BJ (cell line): Measurements from ENCODE around the gene RAP2A. TPM values are rescaled to one million over a fixed set of nuclear protein-coding genes. Genes with fewer than 3 reads are reported as not detected.

Source experiments
- CTCF ChIA-PET: fragments of 350-600 bp; formaldehyde crosslinking; extraction: SDS; loops from one replicate; lab custom pipeline; 2021; ENCODE audit warnings: antibody characterized with exemption, inconsistent platforms; lab: Yijun Ruan, JAX
- POLR2A ChIA-PET: fragments of 300-600 bp; sonication (Branson Sonifier 250); formaldehyde crosslinking; extraction: SDS; loops from one replicate; lab custom pipeline; 2021; ENCODE audit warnings: antibody characterized with exemption; lab: Charles Lee
- DNase-seq: peaks from one replicate; pipeline ENCODE4 v3.0.0-alpha.2; 2011; ENCODE audit warnings: low read depth
- H3K27me3 ChIP-seq: 2 replicates; pipeline ENCODE4 v1.6.0; 2011; ENCODE audit warnings: low read length; ENCODE audit not compliant: control insufficient read depth, insufficient read depth
- H3K36me3 ChIP-seq: 2 replicates; pipeline ENCODE4 v1.5.1; 2011; ENCODE audit warnings: low read length; ENCODE audit not compliant: control insufficient read depth, insufficient read depth
- H3K4me3 ChIP-seq: 2 replicates; pipeline ENCODE4 v1.5.1; 2011; ENCODE audit warnings: low read depth, mild to moderate bottlenecking, control low read depth, low read length
- polyA plus RNA-seq: library from polyadenylated mRNA; depleted of rRNA; stranded (reverse); fragments of >200 nt; gene quantifications from 2 replicates; pipeline ENCODE4 v1.2.3, GENCODE V29; 2011
- TF ChIP-seq, protein P1 (sequence below): IDR thresholded peaks from 2 replicates; pipeline ENCODE4 v1.5.1; 2011; ENCODE audit warnings: low read depth, mild to moderate bottlenecking, control low read depth, inconsistent platforms, low read length, moderate library complexity; ENCODE audit not compliant: insufficient read depth

The RAP2A gene
- polyA plus RNA-seq, 1 experiment: 8.3 TPM

- no peak for DNase-seq
- POLR2A ChIA-PET: no interaction called here
Measured at GRCh38 chr13:97392020-97392419, 41.9 kb upstream of the RAP2A start.

DNA sequence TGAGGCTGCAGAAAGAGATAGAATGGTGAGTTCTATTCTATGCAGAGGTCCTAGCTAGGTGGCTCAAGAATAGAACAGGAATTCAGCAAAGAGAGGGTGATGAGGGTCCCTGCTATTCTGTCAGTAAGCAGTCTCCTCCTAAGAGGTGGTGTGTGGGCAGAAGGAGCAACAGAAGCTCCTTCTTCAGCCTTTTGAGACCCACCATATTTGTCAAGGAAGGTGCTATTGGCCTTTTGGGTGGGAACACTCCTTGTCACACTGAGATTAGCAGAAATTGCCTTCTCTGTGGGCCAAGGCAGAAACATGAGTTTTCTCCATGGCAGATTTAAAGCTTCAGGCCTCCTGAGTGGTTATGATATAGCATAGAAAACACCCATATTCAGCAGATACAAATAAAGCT is 39.4 kb upstream of the RAP2A start:
- TF ChIP-seq, protein P1, sequence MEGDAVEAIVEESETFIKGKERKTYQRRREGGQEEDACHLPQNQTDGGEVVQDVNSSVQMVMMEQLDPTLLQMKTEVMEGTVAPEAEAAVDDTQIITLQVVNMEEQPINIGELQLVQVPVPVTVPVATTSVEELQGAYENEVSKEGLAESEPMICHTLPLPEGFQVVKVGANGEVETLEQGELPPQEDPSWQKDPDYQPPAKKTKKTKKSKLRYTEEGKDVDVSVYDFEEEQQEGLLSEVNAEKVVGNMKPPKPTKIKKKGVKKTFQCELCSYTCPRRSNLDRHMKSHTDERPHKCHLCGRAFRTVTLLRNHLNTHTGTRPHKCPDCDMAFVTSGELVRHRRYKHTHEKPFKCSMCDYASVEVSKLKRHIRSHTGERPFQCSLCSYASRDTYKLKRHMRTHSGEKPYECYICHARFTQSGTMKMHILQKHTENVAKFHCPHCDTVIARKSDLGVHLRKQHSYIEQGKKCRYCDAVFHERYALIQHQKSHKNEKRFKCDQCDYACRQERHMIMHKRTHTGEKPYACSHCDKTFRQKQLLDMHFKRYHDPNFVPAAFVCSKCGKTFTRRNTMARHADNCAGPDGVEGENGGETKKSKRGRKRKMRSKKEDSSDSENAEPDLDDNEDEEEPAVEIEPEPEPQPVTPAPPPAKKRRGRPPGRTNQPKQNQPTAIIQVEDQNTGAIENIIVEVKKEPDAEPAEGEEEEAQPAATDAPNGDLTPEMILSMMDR: no peak
- H3K36me3 ChIP-seq: no peaks in the 10 kb centered on the region
- no peak for DNase-seq
- no peaks in the 10 kb centered on the region for H3K27me3 ChIP-seq
- ChIA-PET POLR2A (no interaction called here), CTCF (no interaction called here)
- no peak overlapping the region for H3K4me3 ChIP-seq

More at GRCh38 chr13:97392020-97392419, 41.9 kb upstream of the RAP2A start:
- CTCF ChIA-PET: interaction anchor here (1.1 kb wide), 1 partner anchor 12 kb away, joined by 3 read pairs; no protein-coding TSS in a partner anchor
- TF ChIP-seq, protein P1: no peak
- Histone ChIP-seq H3K36me3 (peaks cover 4% of the 10 kb centered on the region), H3K4me3 (no peak overlapping the region), H3K27me3 (no peaks in the 10 kb centered on the region)

GRCh38 chr13:97395447-97396136 is 38.4 kb upstream of the RAP2A start:
- no peak overlapping the region for H3K4me3 ChIP-seq
- no peaks in the 10 kb centered on the region for H3K36me3 ChIP-seq
- DNase-seq: no peak
- TF ChIP-seq, protein P1: no peak
- H3K27me3 ChIP-seq: no peaks in the 10 kb centered on the region
- ChIA-PET POLR2A (no interaction called here), CTCF (no interaction called here)

DNA sequence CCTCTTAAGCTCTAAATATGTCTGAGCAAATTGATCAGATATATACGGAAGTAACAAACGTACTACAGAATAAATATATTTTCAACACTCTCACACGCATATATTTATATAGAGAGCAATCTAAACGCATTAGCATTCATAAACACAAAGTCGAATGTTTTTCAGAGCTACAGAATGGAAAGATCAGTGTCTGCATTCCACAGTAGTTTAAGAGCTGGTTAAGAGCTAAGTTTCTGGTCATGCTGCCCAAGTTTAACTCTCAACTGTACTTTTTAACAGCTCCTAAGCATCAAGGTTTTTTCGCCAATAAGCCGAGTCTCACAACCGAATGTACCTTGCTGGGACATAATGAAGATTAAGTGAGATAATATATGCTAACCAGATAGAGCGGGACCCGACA is 36.7 kb upstream of the RAP2A start:
- POLR2A ChIA-PET: interaction anchor here (0.6 kb wide), 1 partner anchor 1772 kb away, joined by 3 read pairs; no protein-coding TSS in a partner anchor
- CTCF ChIA-PET: interaction anchor here (0.6 kb wide), 2 partner anchors 171 to 404 kb away, joined by 3 read pairs; no protein-coding TSS in a partner anchor

GRCh38 chr13:97401421-97401820 is 32.5 kb upstream of the RAP2A start:
- no peak for DNase-seq
- H3K27me3 ChIP-seq: no peaks in the 10 kb centered on the region
- CTCF ChIA-PET: no interaction called here
- TF ChIP-seq, protein P1: no peak
- POLR2A ChIA-PET: no interaction called here
- H3K4me3 ChIP-seq: no peak overlapping the region
- no peaks in the 10 kb centered on the region for H3K36me3 ChIP-seq

More for the DNA sequence above, 36.7 kb upstream of the RAP2A start:
- no peak for DNase-seq
- Histone ChIP-seq H3K4me3 (no peak overlapping the region), H3K36me3 (no peaks in the 10 kb centered on the region), H3K27me3 (no peaks in the 10 kb centered on the region)
- TF ChIP-seq, protein P1: no peak
